Stimulated activated CD8-positive, alpha-beta memory T cell treated with anti-CD3 and anti-CD28 coated beads, Interleukin-2, amount 100 ng/mL, for 48 hours (primary cell): ENCODE measurements around the gene PRDM15.

Source experiments
- DNase-seq, 2 donors: peaks; one replicate each; pipeline ENCODE4 v3.0.0-alpha.2; 2020; ENCODE audit warnings: low read depth in 2 of 2

Gene PRDM15, protein sequence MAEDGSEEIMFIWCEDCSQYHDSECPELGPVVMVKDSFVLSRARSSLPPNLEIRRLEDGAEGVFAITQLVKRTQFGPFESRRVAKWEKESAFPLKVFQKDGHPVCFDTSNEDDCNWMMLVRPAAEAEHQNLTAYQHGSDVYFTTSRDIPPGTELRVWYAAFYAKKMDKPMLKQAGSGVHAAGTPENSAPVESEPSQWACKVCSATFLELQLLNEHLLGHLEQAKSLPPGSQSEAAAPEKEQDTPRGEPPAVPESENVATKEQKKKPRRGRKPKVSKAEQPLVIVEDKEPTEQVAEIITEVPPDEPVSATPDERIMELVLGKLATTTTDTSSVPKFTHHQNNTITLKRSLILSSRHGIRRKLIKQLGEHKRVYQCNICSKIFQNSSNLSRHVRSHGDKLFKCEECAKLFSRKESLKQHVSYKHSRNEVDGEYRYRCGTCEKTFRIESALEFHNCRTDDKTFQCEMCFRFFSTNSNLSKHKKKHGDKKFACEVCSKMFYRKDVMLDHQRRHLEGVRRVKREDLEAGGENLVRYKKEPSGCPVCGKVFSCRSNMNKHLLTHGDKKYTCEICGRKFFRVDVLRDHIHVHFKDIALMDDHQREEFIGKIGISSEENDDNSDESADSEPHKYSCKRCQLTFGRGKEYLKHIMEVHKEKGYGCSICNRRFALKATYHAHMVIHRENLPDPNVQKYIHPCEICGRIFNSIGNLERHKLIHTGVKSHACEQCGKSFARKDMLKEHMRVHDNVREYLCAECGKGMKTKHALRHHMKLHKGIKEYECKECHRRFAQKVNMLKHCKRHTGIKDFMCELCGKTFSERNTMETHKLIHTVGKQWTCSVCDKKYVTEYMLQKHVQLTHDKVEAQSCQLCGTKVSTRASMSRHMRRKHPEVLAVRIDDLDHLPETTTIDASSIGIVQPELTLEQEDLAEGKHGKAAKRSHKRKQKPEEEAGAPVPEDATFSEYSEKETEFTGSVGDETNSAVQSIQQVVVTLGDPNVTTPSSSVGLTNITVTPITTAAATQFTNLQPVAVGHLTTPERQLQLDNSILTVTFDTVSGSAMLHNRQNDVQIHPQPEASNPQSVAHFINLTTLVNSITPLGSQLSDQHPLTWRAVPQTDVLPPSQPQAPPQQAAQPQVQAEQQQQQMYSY

DNA sequence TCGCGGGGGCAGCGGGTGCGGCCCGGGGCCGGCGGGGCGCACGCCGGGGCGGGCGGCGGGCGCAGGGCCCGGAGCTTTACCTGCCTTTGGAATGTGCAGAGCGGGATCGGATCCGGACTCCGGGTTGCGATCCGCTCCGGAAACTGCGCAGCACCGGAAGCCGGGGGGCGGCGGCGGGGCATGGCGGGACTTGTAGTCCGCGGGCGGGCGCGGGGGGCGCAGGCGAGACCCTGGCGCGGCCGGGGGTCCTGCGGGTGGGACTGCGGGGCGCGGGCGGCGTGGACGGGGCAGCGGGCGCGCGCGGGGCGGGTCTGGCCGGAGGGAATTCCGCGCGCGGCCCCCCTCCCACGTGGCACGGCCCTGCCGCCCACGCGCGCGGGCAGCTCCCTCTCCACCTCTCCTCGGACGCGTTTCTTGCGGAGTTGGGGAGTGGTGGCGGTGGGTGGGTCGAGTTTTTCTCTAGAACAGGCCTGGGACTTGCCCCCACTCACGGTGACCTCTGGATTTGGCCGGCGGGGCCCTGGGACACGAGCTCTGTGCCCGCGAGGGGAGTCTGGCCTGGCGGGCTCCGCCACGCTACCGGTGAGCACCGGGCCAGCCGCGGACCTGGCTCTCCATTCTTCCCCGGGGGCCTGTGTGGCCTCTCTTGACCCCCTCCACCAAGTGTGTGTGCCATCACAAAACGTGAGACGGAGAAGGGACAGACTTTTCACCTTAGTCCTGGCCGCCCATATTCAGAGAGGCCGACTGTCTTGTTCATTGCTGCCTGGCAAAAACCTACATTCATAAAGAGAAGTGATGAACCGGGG, at the start of gene PRDM15:
PRDM15 (minus strand) TSS at position 155 of the 809 bp plus-strand sequence. CDS start 18,981 bp downstream, outside the sequence.
- peak; percentile 79 for DNase-seq

DNA sequence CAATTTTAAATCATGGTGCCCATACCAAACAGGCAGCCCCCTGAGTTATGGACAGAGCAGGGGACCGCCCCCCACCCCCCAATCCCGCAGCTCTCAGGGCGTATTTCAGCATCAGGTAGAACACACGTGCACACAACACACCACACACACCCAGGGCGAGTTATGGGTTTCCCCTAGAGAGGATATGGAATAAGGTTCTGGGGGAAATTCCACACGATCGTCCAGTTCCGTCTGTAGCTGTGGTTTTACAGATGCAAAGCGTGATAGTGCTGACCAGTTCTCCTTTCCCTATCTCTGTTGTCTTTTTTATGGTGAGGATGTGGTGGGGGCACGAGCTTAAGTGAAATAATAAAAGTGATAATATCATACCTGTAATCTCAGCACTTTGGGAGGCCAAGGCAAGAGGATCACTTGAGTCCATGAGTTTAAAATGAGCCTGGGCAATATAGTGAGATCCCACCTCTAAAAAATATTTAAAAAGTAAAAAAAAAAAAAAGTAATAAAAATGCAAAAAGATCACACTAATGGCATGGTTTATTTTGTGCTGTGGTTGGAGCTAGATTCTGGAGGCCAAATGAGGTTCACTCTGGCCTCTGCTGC, 49.6 kb upstream of the PRDM15 start:
- DNase-seq, result no peak

GRCh38 chr21:41927727-41928409, 48.7 kb upstream of the PRDM15 start:
- no peak for DNase-seq

DNA sequence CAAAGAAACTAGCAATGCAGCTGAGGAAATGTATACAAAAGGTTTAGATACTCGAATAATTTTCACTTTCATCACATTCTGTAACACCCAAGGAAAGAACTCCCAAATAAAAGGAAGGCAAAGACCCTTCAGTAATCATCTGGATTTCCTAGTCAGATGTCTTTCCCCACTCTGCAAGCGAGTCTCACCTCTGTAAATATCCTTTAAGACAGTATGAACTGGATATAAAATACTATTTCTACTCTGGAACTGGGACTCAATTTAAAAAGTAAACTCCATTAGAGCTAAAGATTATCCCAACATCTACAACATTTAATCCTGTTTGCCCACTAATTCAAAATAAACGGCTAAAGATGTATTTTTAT, 47.6 kb upstream of the PRDM15 start:
- no peak for DNase-seq

DNA sequence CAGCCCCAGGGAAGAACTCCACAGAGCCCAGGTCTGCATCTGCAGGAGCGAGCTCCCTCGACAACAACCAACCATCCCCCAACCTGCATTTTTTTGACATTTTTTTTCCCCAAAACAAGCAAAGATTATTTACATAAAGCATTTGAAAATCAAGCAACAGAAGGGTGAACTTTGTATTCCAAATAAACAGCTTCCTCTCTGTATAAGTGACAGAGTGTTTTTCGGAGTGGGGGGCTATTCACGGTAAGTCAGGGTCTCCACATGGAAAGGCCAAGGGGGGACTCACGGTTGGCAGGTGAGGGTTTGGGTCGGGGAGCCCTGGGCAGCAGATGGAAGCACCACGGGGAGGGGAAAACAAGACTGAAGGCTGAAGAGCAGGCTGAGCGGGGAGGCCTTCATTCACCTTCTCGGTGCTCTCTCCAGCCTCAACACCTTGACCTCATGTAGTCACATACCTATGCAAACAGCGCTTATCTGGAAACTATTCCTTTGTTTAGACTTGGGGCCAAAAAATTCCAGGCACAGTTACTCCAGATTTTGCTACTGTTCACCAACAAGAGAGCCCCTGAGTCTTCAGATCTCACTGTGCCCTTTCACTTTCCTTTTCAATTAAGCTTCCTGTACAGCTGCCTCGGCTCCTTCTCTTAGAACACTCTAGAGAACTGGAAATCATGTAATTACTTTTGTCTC, 47.1 kb upstream of the PRDM15 start:
- no peak for DNase-seq

- no peak for DNase-seq
Observed at GRCh38 chr21:41925767-41926116, 46.6 kb upstream of the PRDM15 start.

GRCh38 chr21:41924368-41924754, 45.2 kb upstream of the PRDM15 start:
- no peak for DNase-seq

DNA sequence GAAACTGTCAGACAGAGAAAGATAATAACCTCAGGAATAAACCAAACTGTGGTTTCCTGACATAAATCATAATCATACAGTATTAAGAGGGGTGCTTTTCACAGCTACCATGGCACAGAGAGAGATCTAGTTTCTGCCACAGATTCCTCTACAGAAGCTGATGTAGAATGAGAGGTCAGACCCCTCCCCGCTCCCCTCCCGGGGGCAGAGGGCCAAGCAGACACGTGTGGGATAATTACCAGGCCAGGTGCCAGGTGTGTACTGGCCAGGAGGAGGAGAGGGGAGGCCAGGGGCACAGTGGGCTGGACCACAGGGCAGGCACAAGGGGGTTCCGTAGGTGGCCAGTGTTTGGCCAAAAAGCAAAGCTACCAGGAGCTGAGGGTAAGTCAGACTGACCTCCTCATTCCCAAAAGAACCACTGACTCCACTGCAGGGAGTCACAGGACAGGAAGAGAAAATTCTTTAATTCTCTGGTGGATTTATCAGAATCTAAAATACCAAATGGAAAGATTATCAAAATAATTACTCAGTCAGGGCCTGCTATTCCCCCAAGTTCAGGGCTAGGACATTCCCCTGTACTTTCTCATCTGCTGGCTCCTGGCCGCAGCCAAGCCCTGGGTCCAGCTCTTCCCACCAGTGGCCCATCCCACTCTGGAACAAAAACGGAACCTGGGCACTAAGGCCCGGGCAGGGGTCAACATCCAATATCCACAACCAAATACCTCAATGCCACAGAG, 44.7 kb upstream of the PRDM15 start:
- no peak for DNase-seq

- DNase-seq, result no peak
Observed at GRCh38 chr21:41923186-41923585, 44.0 kb upstream of the PRDM15 start.

DNA sequence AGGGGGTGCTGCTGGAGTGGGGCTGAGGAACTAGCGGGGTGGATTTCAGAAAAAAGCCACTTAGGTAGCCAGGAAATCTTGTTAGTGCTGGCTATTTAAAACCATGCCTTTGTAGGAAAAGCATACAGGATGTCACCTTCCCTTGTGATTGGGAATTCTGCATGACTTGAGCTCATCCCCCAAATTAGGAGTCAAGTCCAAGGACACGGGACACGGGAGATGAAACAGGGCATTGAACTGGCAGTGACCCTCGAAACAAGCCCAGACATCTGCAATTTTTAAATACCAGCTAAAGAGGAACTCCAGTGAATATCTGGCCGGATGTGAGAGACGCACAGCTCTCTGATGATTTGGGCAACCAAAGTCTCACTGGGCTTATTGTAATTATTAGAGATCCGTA, 41.9 kb upstream of the PRDM15 start:
- no peak for DNase-seq

DNA sequence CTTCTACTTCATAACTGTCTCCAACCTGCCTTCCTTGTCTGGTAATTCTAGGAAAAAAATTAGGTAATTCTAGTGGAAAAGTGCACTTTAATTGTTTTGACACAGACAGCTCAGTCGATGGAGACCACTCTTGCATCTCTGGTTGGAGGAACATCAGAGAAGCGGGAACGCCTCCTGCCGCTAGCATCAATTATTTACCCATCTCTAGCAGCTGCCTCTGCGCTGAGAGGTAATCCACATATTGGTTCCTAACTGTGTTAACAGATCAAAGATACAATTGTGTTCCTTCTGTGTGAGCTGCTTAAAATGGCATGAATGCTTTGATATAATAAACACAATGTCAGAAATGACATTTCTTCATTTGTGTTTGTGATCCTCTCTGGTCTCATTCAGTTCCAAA, 41.3 kb upstream of the PRDM15 start:
- DNase-seq, result no peak

GRCh38 chr21:41919666-41920398, 40.7 kb upstream of the PRDM15 start:
- no peak for DNase-seq

DNA sequence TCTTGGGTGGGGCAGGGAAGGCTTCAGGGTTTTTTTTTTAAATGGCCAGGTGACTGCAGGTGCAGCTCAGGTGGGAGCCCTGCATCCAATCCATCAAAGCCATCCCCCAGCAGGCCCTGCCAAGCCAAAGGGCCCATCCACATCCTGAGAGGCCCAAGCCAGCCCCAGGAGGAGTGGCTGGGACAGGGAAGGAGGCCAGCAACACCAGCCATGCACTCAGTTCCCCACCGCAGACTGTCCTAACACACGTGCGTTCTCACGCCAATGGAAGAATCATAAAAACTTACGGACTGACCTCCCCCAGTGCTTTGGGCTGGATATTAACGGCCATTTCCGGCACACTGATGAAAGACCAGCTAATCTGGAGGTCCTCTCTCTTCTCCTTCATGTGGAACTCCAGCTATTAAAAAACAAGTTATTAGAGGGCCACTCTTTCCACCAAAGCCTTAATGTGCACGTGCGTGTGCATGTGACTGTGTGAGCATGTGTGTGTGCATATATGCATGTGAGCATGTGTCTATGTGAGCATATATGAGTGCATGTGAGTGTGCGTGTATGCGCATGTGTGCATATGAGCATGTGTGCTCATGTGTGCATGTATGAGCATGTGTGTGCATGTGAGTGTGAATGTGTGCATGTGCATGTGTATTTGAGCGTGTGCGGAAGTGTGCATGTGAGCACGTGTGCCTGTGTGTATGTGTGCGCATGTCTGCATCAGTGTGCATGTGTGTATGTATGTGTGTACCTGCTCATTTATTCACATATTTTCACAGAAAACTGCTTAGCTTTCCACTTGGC, 39.6 kb upstream of the PRDM15 start:
- DNase-seq, result no peak

- no peak for DNase-seq
Observed at GRCh38 chr21:41917531-41917930, 38.4 kb upstream of the PRDM15 start.

GRCh38 chr21:41916888-41917433, 37.8 kb upstream of the PRDM15 start:
- DNase-seq, result no peak

DNA sequence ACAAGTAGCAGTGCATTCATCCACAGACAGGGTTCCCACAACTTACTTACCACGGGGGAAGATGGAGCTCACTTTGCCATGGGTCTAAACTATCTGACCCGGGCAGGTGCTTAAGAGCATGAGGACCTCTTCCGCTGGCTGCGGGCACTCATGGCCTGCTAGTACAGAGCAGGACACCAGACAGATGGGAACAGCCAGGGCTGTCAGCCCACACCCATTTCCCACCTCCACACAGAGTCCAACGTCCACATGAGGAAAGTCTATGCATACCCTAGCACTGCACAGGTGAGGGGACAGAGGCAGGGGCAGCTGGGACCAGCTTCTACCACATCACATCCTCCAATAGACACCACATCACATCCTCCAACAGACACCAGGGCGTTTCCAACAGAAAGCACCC, 35.8 kb upstream of the PRDM15 start:
- no peak for DNase-seq

DNA sequence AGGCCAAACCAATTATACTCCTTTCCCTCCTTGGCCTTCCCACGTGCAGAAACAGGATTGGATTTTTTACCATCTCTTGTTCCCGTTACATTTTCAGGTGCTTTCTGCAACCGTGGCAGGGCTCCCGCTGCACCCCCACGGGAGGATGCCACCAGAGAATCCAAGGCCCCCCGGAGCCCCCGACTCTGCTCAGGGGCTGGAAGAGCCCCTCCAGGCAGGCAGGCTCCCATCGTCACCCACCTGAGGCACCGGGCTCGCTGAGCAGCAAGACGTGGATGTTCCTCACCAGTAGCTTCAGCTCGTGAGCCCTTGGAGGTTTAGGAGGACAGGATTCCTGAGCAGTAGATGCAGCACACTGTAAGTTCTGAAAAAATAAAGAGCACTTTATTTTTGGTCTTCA, 35.2 kb upstream of the PRDM15 start:
- no peak for DNase-seq

GRCh38 chr21:41913230-41913629, 34.1 kb upstream of the PRDM15 start:
- DNase-seq, result no peak
